B cell (primary cell): ENCODE measurements around the gene NUBP2. TPM values are rescaled to one million over a fixed set of nuclear protein-coding genes. Genes with fewer than 3 reads are reported as not detected.

Source experiments
- ATAC-seq: fragments of 200-7000 bp; cut with Tn5 transposase; one replicate; pipeline ENCODE4 v1.10.0; 2021; ENCODE audit warnings: low read depth, mild to moderate bottlenecking, moderate number of reproducible peaks, moderate library complexity
- CTCF ChIA-PET: fragments of 350-600 bp; sonication (Branson Sonifier 250); formaldehyde crosslinking; loops from one replicate; lab custom pipeline; 2021; ENCODE audit warnings: antibody characterized with exemption, inconsistent platforms; lab: Charles Lee
- POLR2A ChIA-PET: fragments of 350-600 bp; sonication (Branson Sonifier 250); formaldehyde crosslinking; loops from one replicate; lab custom pipeline; 2021; ENCODE audit warnings: antibody characterized with exemption; lab: Charles Lee
- DNase-seq: peaks from one replicate; pipeline ENCODE4 v3.0.0; 2013
- H2AFZ ChIP-seq: 2 replicates; pipeline ENCODE4 v1.6.1; 2012; ENCODE audit warnings: mild to moderate bottlenecking, low read depth, low read length; ENCODE audit not compliant: insufficient read depth, poor library complexity, severe bottlenecking
- H3K27ac ChIP-seq, 2 donors: 1 replicate in 1 of 2; 2 replicates in 1 of 2; pipeline ENCODE4 v1.5.1; 2012 to 2013; ENCODE audit warnings: low read length in 2 of 2, mild to moderate bottlenecking in 2 of 2, moderate library complexity in 1 of 2
- H3K27me3 ChIP-seq, 4 experiments: fragments of 200-600 bp in 1 of 4; sonication (generic) in 1 of 4; replicated peaks in 1 of 4; 1 replicate in 2 of 4; 2 replicates in 2 of 4; pipeline versions ENCODE4 v1.6.1 to v1.7.0; 2013 to 2016; ENCODE audit warnings: low read length in 3 of 4, mild to moderate bottlenecking in 2 of 4, mixed read lengths in 1 of 4, moderate library complexity in 1 of 4; ENCODE audit not compliant: insufficient read depth in 4 of 4, control insufficient read depth in 3 of 4; ENCODE audit errors: control extremely low read depth in 1 of 4
- H3K36me3 ChIP-seq, 2 experiments: replicated peaks in 1 of 2; 1 replicate in 1 of 2; 2 replicates in 1 of 2; pipeline versions ENCODE4 v1.6.1 to v1.7.1; 2013; ENCODE audit warnings: low read length in 1 of 2; ENCODE audit not compliant: insufficient read depth in 2 of 2, control insufficient read depth in 1 of 2; ENCODE audit errors: control extremely low read depth in 1 of 2, extremely low read depth in 1 of 2
- H3K4me1 ChIP-seq, 2 donors: fragments of 200-600 bp in 1 of 2; sonication (generic) in 1 of 2; 1 replicate in 1 of 2; 2 replicates in 1 of 2; pipeline versions ENCODE4 v1.5.1 to v1.6.1; 2013 to 2017; ENCODE audit warnings: low read length in 2 of 2; ENCODE audit not compliant: control insufficient read depth in 2 of 2, insufficient read depth in 2 of 2
- H3K4me2 ChIP-seq: replicated peaks from 2 replicates; pipeline ENCODE3; 2012; ENCODE audit warnings: mild to moderate bottlenecking, low read depth, low read length; ENCODE audit not compliant: poor library complexity, severe bottlenecking
- H3K4me3 ChIP-seq, 5 experiments: fragments of 200-600 bp in 1 of 5; sonication (generic) in 1 of 5; 1 replicate in 3 of 5; 2 replicates in 2 of 5; pipeline versions ENCODE4 v1.5.1 to v1.7.0; 2011 to 2016; ENCODE audit warnings: low read length in 4 of 5, mild to moderate bottlenecking in 4 of 5, low read depth in 2 of 5, control low read depth in 1 of 5, moderate library complexity in 1 of 5; ENCODE audit not compliant: insufficient read depth in 1 of 5; ENCODE audit errors: control extremely low read depth in 1 of 5, extremely low read depth in 1 of 5
- H3K79me2 ChIP-seq: fragments of 200-600 bp; sonication (generic); one replicate; pipeline ENCODE4 v1.6.0; 2016; ENCODE audit warnings: low read length; ENCODE audit not compliant: control insufficient read depth, insufficient read depth
- H3K9ac ChIP-seq: fragments of 200-600 bp; sonication (generic); 2 replicates; pipeline ENCODE4 v1.6.1; 2017; ENCODE audit warnings: mild to moderate bottlenecking, low read length, moderate library complexity
- H3K9me3 ChIP-seq, 3 donors: one replicate each; pipeline versions ENCODE4 v1.6.1 to v1.7.1; 2013; ENCODE audit warnings: low read length in 2 of 3; ENCODE audit not compliant: control insufficient read depth in 2 of 3, insufficient read depth in 1 of 3; ENCODE audit errors: control extremely low read depth in 1 of 3
- H4K20me1 ChIP-seq: 2 replicates; pipeline ENCODE4 v1.6.0; 2012; ENCODE audit warnings: mild to moderate bottlenecking, low read length; ENCODE audit not compliant: insufficient read depth, control insufficient read depth, poor library complexity, severe bottlenecking
- H3K27ac Mint-ChIP-seq: one replicate; pipeline ENCODE4 v1.8.0; 2021; ENCODE audit warnings: mixed read lengths
- H3K27me3 Mint-ChIP-seq: one replicate; pipeline ENCODE4 v1.8.0; 2021; ENCODE audit warnings: mixed read lengths
- H3K4me1 Mint-ChIP-seq: one replicate; pipeline ENCODE4 v1.8.0; 2021; ENCODE audit warnings: mixed read lengths
- H3K4me3 Mint-ChIP-seq: one replicate; pipeline ENCODE4 v1.8.0; 2021; ENCODE audit warnings: mixed read lengths
- H3K9me3 Mint-ChIP-seq: one replicate; pipeline ENCODE4 v1.8.0; 2022; ENCODE audit warnings: mixed read lengths; ENCODE audit not compliant: insufficient read depth
- CTCF ChIP-seq: fragments of 200-600 bp; IDR thresholded peaks from one replicate; pipeline ENCODE4 v1.8.0; 2022; ENCODE audit warnings: antibody characterized with exemption, mild to moderate bottlenecking
- EZH2 ChIP-seq: IDR thresholded peaks from 2 replicates; pipeline ENCODE4 v1.6.1; 2012; ENCODE audit warnings: borderline replicate concordance, low read depth, mild to moderate bottlenecking, moderate library complexity, low read length; ENCODE audit not compliant: insufficient read depth, poor library complexity, severe bottlenecking
- WGBS: methylation state at CpG from one replicate; pipeline ENCODE4 v1.1.5; 2013; ENCODE audit warnings: missing lambda C conversion rate; ENCODE audit not compliant: insufficient coverage; 5-methylcytosine and 5-hydroxymethylcytosine counted together
- intact Hi-C: fragments of 100-400 bp; cut with micrococcal nuclease; formaldehyde crosslinking; loops from one replicate; pipeline ENCODE4 v1.10.0; 2022
- polyA plus RNA-seq: library from polyadenylated mRNA; depleted of rRNA; stranded (reverse); fragments of >200 nt; gene quantifications from 2 replicates; pipeline ENCODE4 v1.2.3, GENCODE V29; 2012
- total RNA-seq, 2 donors: library from RNA; stranded (reverse); fragments of 120-200 nt in 1 of 2; gene quantifications; 1 replicate in 1 of 2; 2 replicates in 1 of 2; pipeline versions ENCODE4 v1.2.3 to v1.2.4, GENCODE V29; 2013 to 2022

Gene NUBP2
- total and polyA plus RNA-seq, 2 donors (not counting 1 experiment from before 2014, with no cell fraction given) = 50.2 to 71.7 TPM

GRCh38 chr16:1787322-1788094 lies 4.7 kb downstream of the NUBP2 start:
- TF ChIP-seq CTCF = no peak
- no peak for TF ChIP-seq EZH2
- H3K4me3 Mint-ChIP-seq = no peak overlapping the region

GRCh38 chr16:1788095-1788707 lies 5.4 kb downstream of the NUBP2 start:
- no peak for DNase-seq
- Histone ChIP-seq H4K20me1 (peaks cover 57% of the 10 kb centered on the region), H3K4me3 (no peak overlapping the region), H3K4me2 (no peak overlapping the region), H3K4me1 (peaks cover 0 to 11% of the 10 kb centered on the region in 2 donors), H3K9me3 (no peaks in the 10 kb centered on the region), H3K36me3 (peaks cover 0 to 33% of the 10 kb centered on the region in 2 experiments), H3K79me2 (peaks cover 63% of the 10 kb centered on the region), H2AFZ (no peak overlapping the region), H3K27me3 (no peaks in the 10 kb centered on the region), H3K27ac (no peak overlapping the region), H3K9ac (no peak overlapping the region)
- Mint-ChIP-seq H3K4me1 (peaks cover 5% of the 10 kb centered on the region), H3K27ac (no peak overlapping the region), H3K27me3 (no peaks in the 10 kb centered on the region), H3K9me3 (no peaks in the 10 kb centered on the region), H3K4me3 (no peak overlapping the region)
- no peak for ATAC-seq
- intact Hi-C loops = no loop called here
- TF ChIP-seq CTCF = no peak
- no peak for TF ChIP-seq EZH2
- ChIA-PET POLR2A (no interaction called here), CTCF (no interaction called here)
- 95% methylated on average over 36 of the region's 38 CpGs for WGBS

More at GRCh38 chr16:1787322-1788094, 4.7 kb downstream of the NUBP2 start:
- H3K4me2 ChIP-seq = no peak overlapping the region
- no peaks in the 10 kb centered on the region for H3K9me3 ChIP-seq
- ATAC-seq = no peak
- H3K79me2 ChIP-seq = peaks cover 63% of the 10 kb centered on the region
- H3K4me3 ChIP-seq = no peak overlapping the region
- H3K27ac Mint-ChIP-seq = no peak overlapping the region
- no peak for DNase-seq
- H3K4me1 ChIP-seq = peaks cover 0 to 12% of the 10 kb centered on the region in 2 donors
- intact Hi-C loops = no loop called here
- no peak overlapping the region for H3K27ac ChIP-seq
- H3K9ac ChIP-seq = no peak overlapping the region
- no peaks in the 10 kb centered on the region for H3K27me3 Mint-ChIP-seq
- H3K36me3 ChIP-seq = peaks cover 0 to 33% of the 10 kb centered on the region in 2 experiments
- no peaks in the 10 kb centered on the region for H3K27me3 ChIP-seq
- H3K9me3 Mint-ChIP-seq = no peaks in the 10 kb centered on the region
- no peak overlapping the region for H2AFZ ChIP-seq
- ChIA-PET CTCF (no interaction called here), POLR2A (interaction anchor here (0.5 kb wide), 1 partner anchor 15 kb away, joined by 3 read pairs; the partner anchor contains the start of genes EME2 and MRPS34)
- H4K20me1 ChIP-seq = peaks cover 57% of the 10 kb centered on the region
- peaks cover 10% of the 10 kb centered on the region for H3K4me1 Mint-ChIP-seq
- 95% methylated on average over 44 of the region's 44 CpGs for WGBS
